Muscle layer of duodenum (tissue), 2 donors: Measurements from ENCODE around the gene HSPH1.

Experiments used
- H3K27ac ChIP-seq: one replicate; pipeline ENCODE4 v1.7.0; 2013; ENCODE audit warnings: mild to moderate bottlenecking, low read length
- H3K27me3 ChIP-seq: one replicate; pipeline ENCODE4 v1.7.0; 2013; ENCODE audit warnings: low read depth, mild to moderate bottlenecking, control low read depth, low read length
- H3K36me3 ChIP-seq, 2 donors: one replicate each; pipeline ENCODE4 v1.7.0; 2013; ENCODE audit warnings: low read length in 2 of 2, control low read depth in 1 of 2, mild to moderate bottlenecking in 1 of 2; ENCODE audit not compliant: insufficient read depth in 2 of 2, control insufficient read depth in 1 of 2
- H3K4me1 ChIP-seq, 2 donors: one replicate each; pipeline ENCODE4 v1.7.0; 2013; ENCODE audit warnings: low read length in 2 of 2, mild to moderate bottlenecking in 2 of 2, control low read depth in 1 of 2, moderate library complexity in 1 of 2; ENCODE audit not compliant: insufficient read depth in 2 of 2, control insufficient read depth in 1 of 2
- H3K4me3 ChIP-seq, 2 donors: one replicate each; pipeline ENCODE4 v1.7.0; 2013; ENCODE audit warnings: low read length in 2 of 2, low read depth in 1 of 2, mild to moderate bottlenecking in 1 of 2
- H3K9me3 ChIP-seq, 2 donors: one replicate each; pipeline ENCODE4 v1.7.0; 2013; ENCODE audit warnings: low read length in 2 of 2, control low read depth in 1 of 2, mild to moderate bottlenecking in 1 of 2; ENCODE audit not compliant: control insufficient read depth in 1 of 2
- donor health status: healthy.

HSPH1 gene

GRCh38 chr13:31175847-31176532 lies 14.3 kb upstream of the HSPH1 start:
- no peaks in the 10 kb centered on the region for H3K27me3 ChIP-seq
- no peak overlapping the region for H3K27ac ChIP-seq
- H3K9me3 ChIP-seq: no peaks in the 10 kb centered on the region
- no peak overlapping the region for H3K4me3 ChIP-seq
- H3K36me3 ChIP-seq: no peaks in the 10 kb centered on the region
- no peaks in the 10 kb centered on the region for H3K4me1 ChIP-seq

DNA sequence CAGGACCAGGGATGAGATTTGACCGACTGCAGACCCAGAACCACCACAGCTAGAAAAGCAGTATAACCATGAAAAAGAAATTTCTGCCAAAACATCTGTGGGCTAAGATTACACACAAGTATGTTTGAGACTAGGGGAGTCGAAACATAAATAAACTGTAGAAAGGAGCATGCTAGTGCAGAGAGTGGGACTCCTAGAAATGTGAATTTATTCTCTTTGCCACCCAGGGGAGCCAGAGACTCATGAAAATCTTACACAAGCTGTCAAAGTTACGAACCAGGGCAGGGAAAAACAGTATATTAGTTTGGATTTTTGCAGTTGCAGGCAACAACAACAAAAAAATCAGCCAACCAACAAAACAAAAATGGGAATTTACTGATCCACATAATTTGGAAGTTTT lies 12.3 kb upstream of the HSPH1 start:
- Histone ChIP-seq H3K4me1 (no peaks in the 10 kb centered on the region), H3K27me3 (no peaks in the 10 kb centered on the region), H3K9me3 (no peaks in the 10 kb centered on the region), H3K27ac (no peak overlapping the region), H3K36me3 (no peaks in the 10 kb centered on the region), H3K4me3 (no peak overlapping the region)

DNA sequence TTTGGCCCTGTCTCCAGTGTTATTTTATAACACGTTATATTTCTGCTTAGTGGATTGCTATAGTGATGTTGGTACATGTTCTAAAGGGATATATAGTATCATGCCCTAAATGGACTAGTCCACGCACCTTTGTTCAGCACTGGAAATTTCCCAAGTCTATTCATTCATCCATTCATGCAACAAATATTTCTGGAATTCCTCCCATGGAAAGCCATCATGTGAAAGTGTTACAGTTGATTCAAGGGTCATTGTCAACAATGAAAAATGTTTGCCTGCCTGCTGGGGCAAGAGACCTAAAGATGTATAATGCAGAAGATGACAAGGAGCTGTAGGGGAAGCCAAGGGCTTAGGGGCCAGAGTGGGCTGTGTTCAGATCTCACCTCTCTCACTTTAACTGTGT lies 10.8 kb upstream of the HSPH1 start:
- H3K36me3 ChIP-seq: no peaks in the 10 kb centered on the region
- no peaks in the 10 kb centered on the region for H3K27me3 ChIP-seq
- no peak overlapping the region for H3K4me3 ChIP-seq
- no peaks in the 10 kb centered on the region for H3K9me3 ChIP-seq
- no peaks in the 10 kb centered on the region for H3K4me1 ChIP-seq
- H3K27ac ChIP-seq: no peak overlapping the region

DNA sequence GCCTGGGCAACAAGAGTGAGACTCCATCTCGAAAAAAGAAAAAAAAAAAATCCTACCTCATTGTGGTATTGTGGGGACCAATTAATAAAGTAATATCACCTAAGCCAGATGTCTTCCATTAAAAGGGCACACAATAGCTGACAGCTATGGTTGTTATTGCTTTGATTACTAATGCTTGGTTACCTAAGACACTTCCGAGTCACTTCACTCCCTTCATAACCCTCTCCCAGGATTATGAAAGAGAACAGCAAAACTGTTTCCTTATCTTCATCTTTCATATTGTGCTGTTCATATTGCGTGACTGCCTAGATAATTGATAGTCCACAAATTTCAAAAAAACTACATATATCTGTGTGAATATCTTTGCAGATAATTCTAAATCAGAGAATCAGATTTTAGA lies 10.3 kb upstream of the HSPH1 start:
- H3K4me3 ChIP-seq: no peak overlapping the region
- no peaks in the 10 kb centered on the region for H3K4me1 ChIP-seq
- no peaks in the 10 kb centered on the region for H3K27me3 ChIP-seq
- no peak overlapping the region for H3K27ac ChIP-seq
- H3K36me3 ChIP-seq: no peaks in the 10 kb centered on the region
- no peaks in the 10 kb centered on the region for H3K9me3 ChIP-seq

- Histone ChIP-seq H3K4me1 (no peaks in the 10 kb centered on the region), H3K9me3 (no peaks in the 10 kb centered on the region), H3K4me3 (no peak overlapping the region), H3K27ac (no peak overlapping the region), H3K27me3 (no peaks in the 10 kb centered on the region), H3K36me3 (no peaks in the 10 kb centered on the region)
Measured at GRCh38 chr13:31168736-31169135, 7.0 kb upstream of the HSPH1 start.

GRCh38 chr13:31168166-31168565 lies 6.5 kb upstream of the HSPH1 start:
- Histone ChIP-seq H3K27me3 (no peaks in the 10 kb centered on the region), H3K27ac (no peak overlapping the region), H3K4me3 (no peak overlapping the region), H3K36me3 (no peaks in the 10 kb centered on the region), H3K9me3 (no peaks in the 10 kb centered on the region), H3K4me1 (no peaks in the 10 kb centered on the region)

- Histone ChIP-seq H3K27ac (no peak overlapping the region), H3K36me3 (no peaks in the 10 kb centered on the region), H3K4me1 (no peaks in the 10 kb centered on the region), H3K4me3 (no peak overlapping the region), H3K9me3 (no peaks in the 10 kb centered on the region), H3K27me3 (no peaks in the 10 kb centered on the region)
Measured at GRCh38 chr13:31167490-31167889, 5.8 kb upstream of the HSPH1 start.

DNA sequence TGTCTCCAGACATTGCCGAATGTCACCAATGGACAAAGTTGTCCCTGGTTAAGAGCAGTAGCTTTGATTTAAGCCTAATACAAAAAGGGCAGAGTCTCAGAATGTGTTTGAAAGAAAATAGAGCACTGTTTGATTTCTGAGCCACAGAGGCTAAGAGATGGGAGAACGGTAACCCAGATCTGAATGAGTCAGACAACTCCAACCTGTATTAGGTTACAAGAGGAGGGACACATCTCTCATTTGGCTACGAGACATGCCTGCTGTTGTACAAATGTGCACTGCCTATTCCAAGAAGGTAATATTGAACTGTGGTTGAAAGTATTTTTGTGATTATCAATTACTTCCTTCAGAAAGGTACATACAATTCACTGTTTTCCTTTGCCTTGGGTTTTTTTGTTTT lies 4.9 kb upstream of the HSPH1 start:
- Histone ChIP-seq H3K27ac (no peak overlapping the region), H3K4me1 (no peaks in the 10 kb centered on the region), H3K36me3 (no peaks in the 10 kb centered on the region), H3K27me3 (no peaks in the 10 kb centered on the region), H3K9me3 (no peaks in the 10 kb centered on the region), H3K4me3 (no peak overlapping the region)

- Histone ChIP-seq H3K9me3 (no peaks in the 10 kb centered on the region), H3K4me3 (peak overlapping the region; percentile 90 to 92), H3K27me3 (no peaks in the 10 kb centered on the region), H3K36me3 (peaks cover 4 to 7% of the 10 kb centered on the region in 2 donors), H3K4me1 (peaks cover 10 to 16% of the 10 kb centered on the region in 2 donors), H3K27ac (peak overlapping the region; percentile 97)
Measured at GRCh38 chr13:31162151-31163008, 676 bp upstream of the HSPH1 start.

DNA sequence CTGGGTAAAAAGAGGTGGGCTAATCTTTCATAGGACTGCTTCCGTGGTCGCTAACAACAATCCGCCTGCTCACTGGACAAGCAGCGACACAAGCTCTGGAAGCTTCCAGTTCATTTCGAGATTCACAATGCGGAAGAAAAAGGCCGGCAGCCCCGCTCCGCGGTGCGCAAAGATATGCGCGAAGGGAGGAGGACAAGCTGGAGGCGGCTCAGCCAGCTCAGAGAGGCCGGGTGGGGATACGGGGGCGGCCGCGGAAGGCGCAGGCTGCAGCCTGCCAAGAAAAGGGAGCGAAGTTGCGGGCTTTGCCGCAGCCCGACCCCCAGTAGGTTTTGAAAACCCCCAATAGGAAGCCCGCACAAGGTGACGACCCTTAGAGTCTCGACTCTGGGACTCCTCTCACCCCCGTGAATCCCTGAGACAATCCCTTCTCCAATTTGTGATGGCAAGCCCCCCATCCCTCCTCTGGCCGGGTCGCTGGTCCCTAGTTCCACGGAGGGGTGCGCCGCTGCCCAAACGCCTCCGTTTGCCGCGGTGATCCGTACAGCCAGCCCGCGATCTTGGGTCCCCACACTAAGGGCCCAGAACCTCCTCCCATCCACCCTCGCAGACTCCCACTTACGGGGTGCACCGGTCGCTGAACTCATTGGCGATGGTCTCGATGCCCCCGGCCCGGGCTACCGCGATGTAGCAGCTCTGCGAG lies 697 bp downstream of the HSPH1 start:
- H3K36me3 ChIP-seq: peaks cover 4 to 12% of the 10 kb centered on the region in 2 donors
- peak overlapping the region; percentile 90 to 92 for H3K4me3 ChIP-seq
- no peaks in the 10 kb centered on the region for H3K9me3 ChIP-seq
- H3K27ac ChIP-seq: peak overlapping the region; percentile 90
- H3K27me3 ChIP-seq: no peaks in the 10 kb centered on the region
- H3K4me1 ChIP-seq: peaks cover 10 to 16% of the 10 kb centered on the region in 2 donors

- Histone ChIP-seq H3K9me3 (no peaks in the 10 kb centered on the region), H3K27me3 (no peaks in the 10 kb centered on the region), H3K27ac (no peak overlapping the region), H3K36me3 (peaks cover 11 to 22% of the 10 kb centered on the region in 2 donors), H3K4me1 (peaks cover 10 to 16% of the 10 kb centered on the region in 2 donors), H3K4me3 (peak overlapping the region in 1 of 2 donors; percentile 90)
Measured at GRCh38 chr13:31159306-31159705, 2.4 kb downstream of the HSPH1 start.
